ENCODE data around the gene PALB2.
A peak's percentile ranks its signal among the peaks of the same experiment; 100 is the strongest.
"Not testable (repeated sequence)": the region's sequence is repeated elsewhere in the genome, so short reads cannot be mapped to it uniquely, and the experiment has no call there.

Gene PALB2

DNA sequence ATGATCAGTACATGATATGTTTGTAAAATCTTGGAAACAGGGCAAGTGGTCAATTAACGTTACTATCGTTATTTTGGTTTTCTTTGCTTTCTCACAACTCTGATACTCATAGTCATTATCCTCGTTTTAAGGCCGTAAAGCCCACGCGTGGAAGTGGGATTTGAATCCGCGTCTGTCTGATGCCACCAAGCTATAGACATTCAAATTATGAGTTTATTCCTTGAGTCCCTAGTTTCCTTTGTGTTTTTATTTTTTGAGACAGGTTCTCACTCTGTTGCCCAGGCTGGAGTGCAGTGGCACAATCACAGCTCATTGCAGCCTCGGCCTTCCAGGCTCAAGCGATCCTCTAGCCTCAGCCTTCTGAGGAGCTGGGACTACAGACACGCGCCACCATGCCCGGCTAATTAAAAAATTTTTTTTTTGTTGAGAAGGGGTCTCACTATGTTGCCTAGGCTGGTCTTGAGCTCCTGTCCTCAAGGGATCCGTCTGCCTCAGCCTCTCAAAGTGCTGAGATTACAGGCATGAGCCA lies 1.2 kb upstream of the PALB2 start:
- no peak for DNase-seq

- DNase-seq: no peak
These were observed 537 bp downstream of the PALB2 start for GRCh38 chr16:23640615-23640930.

DNA sequence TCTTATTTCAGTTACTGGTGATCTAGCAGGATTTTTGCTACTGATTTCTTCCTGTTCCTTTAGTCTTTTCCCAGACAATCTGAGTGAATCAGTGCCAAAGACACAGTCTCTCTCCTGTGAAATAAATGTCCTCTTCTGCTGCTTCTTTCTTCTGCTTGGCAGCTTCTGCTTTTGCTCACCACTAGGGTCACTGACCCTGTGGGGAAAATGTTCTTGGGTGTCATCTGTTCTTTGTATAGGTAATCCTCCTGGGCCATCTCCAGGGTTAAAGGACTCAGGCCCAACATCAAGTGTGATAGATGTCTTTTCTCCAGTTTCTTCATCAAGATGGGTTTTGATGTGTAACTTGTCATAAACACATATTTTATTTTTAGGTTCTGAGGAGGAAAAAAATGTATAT lies 5.2 kb downstream of the PALB2 start:
- DNase-seq: no peak

- no peak for DNase-seq
These were observed 6.6 kb downstream of the PALB2 start for GRCh38 chr16:23634461-23635036.

DNA sequence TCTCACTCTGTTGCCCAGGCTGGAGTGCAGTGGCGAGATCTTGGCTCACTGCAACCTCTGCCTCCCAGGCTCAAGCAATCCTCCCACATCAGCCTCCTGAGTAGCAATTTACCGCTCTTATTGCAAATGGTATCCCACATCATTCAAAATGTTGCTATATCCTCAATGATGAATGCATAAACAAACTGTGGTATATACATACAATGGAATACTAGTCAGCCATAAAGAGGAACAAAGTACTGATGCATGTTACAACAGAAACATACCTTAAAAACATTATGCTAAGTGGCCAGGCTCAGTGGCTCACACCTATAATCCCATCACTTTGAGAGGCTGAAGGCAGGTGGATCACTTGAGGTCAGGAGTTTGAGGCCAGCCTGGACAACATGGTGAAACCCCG lies 9.2 kb downstream of the PALB2 start:
- not testable (repeated sequence) for DNase-seq

GRCh38 chr16:23629516-23629915 lies 11.6 kb downstream of the PALB2 start:
- DNase-seq: no peak

GRCh38 chr16:23624092-23624491 lies 17.0 kb downstream of the PALB2 start:
- DNase-seq: no peak

DNA sequence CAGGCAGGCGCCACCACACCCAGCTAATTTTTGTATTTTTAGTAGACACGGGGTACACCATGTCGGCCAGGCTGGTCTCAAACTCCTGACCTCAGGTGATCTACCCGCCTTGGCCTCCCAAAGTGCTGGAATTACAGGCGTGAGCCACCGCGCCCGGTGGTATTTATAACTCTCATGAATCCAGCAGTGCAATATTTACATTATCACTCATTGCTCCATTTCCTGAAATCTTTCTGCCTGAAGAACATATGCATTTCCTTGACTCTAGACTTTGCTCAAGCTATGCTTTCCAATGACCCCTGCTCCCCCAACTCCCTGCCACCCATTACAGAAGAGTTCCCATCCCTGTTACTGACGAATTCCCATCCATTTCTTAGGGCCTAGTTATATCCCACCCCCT lies 25.3 kb downstream of the PALB2 start:
- DNase-seq: no peak

GRCh38 chr16:23611936-23612335 lies 29.2 kb downstream of the PALB2 start:
- no peak for DNase-seq

- not testable (repeated sequence) for DNase-seq
These were observed 30.2 kb downstream of the PALB2 start for GRCh38 chr16:23610905-23611304.

DNA sequence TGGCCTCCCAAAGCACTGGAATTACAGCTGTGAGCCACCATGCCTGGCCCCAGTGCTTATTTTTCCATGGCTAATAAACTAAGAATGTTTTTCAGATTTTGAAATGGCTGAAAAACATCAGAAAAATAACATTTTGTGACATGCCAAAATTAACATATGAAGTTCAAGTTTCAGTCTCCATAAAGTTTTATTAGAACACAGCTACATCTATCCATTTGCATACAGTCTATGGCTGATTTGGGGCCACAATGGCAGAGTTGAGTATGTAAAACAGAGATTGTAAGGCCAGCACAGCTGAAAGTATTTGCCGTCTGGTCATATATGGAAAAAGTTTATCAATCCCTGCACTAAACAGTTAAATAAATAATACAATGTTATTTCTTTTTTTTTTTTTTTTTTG lies 31.2 kb downstream of the PALB2 start:
- no peak for DNase-seq

GRCh38 chr16:23608194-23608593 lies 32.9 kb downstream of the PALB2 start:
- peak; percentile 46 for DNase-seq

- DNase-seq: peak; percentile 22
These were observed 33.4 kb downstream of the PALB2 start for GRCh38 chr16:23607726-23608125.

GRCh38 chr16:23597003-23597756 lies 43.9 kb downstream of the PALB2 start:
- DNase-seq: no peak

DNA sequence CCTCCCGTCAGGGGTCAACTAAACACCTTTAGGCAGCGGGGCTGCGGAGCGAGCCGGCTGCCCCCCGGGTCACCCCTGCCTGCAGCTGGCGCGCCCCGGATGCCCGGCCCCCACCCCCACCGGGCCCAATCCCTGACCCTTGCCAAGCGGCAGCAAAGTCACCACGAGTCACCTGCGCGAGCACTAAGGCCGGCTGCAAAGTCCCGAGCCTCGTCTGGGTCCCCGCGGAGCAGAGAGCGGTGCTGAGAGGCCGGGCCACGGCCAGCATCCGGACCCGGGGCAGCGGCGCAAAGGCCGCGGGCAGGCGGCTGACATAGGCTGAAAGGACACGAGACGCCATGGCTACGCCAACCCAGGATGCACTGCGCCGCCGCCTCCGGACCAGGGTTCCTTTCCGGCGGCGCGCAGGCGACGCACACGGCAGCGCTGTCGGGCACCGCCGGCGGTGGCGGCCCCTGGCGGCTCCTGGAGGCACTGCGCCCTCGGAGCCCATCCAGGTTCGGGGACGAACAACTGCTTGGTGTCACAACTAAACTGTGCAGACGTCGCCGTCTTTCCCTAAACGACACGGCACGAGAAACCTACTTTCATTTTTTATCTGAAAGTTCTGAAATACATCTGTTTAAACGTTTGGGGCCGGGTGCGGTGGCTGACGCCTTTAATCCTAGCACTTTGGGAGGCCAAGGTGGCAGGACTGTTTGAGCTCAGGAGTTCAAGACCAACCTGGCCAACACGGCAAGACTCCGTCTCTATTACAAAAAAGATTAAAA lies 45.0 kb downstream of the PALB2 start, which contains the start of gene NDUFAB1:
Gene NDUFAB1 (minus strand): TSS at position 366 of the 770 bp plus-strand sequence. CDS start 26 bp downstream, at position 340.
- peak; percentile 96 for DNase-seq

DNA sequence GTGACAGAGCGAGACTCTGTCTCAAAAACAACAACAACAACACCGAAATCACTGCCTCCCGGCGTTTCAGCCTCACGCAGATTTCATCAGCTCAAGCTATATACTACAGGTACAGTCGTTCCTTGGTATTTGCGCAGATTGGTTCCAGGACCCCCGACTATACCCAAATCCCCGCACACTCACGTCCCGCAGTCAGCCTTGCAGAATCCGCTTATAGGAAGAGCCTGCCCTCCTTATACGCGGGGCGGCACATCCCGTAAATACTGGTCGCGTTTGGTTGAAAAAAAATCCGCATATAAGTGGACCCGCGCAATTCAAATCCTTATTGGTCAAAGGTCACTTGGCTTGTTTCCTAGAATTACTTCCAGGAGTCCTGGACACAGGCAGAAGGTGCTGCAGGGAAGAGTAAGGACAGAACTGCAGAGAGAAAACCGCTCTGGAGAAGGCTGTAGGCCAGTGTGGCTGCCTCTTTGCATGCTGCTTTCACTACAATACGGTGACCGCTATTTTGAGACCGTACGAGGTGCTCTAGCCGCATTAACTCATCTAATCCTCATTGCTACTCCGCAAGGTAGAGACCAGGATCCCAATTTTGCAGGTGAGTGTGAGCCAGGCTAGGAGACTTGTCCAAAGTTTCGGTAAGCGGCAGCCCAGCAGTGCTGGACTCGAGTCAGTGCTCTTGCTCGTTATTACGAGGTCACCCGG lies 45.7 kb downstream of the PALB2 start:
- no peak for DNase-seq

GRCh38 chr16:23594186-23594585 lies 46.9 kb downstream of the PALB2 start:
- no peak for DNase-seq

DNA sequence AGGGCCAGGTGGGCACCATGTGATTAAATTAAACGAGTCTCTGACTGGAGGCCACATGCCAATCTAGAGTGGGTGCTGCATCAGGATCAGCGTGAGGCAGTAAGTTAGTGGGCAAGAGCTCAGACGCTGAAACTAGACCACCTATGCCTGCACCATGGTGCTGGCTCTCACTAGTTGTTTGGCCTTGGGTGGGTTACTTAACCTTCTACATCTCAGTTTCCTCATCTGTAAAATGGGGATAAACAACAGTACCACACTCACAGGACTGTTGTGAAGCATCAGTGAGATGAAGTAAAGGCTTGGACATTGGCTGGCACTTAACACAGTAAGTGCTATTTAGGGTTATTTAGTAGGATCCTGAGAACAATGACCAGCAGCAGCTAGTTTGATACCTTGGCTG lies 50.9 kb downstream of the PALB2 start:
- no peak for DNase-seq

GRCh38 chr16:23587726-23588125 lies 53.4 kb downstream of the PALB2 start:
- DNase-seq: no peak

DNA sequence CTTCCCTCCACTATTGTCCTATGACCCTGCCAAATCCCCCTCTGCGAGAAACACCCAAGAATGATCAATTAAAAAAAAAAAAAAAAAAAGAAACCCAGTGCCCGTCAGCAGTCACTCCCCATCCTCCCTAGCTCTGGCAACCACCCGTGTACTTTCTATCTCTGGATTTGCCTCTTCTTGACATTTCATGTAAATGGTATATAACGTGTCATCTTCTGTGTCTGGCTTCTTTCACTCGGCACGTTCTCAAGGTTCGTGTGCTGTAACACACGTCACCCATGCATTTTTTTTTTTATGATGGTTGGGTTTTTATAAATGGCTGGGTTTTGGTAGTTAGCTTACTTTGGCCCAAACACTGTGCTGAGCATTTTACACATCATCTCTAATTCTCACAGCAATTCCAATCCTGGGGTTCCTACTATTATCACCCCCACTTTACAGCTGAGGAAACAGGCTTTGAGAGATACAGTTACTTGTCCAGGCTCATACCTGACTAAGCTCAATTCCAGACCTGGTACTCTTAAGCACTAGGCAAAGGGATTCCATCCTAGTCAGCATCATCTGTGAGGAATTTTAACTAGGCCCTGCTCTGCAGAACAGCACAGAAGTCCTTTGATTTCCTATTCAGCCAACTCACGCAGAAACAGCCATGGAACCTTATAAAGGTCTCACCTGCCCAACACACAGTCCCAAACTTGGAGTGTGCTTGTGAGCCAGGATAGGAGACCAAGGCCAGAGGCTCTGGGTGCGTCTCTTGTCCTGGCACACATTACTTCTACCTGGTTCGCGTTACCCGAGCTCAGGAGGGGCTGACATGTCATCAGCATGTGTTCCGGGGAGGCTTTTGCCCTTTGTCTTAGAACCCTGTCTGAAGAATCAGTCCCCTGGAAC lies 56.7 kb downstream of the PALB2 start:
- no peak for DNase-seq

GRCh38 chr16:23583271-23583670 lies 57.8 kb downstream of the PALB2 start:
- DNase-seq: not testable (repeated sequence)

- DNase-seq: no peak
These were observed 59.3 kb downstream of the PALB2 start for GRCh38 chr16:23581764-23582163.

All from suppressor macrophage treated with lipopolysaccharide for 4 hours (primary cell).